ENCODE data around the gene DUSP28. TPM values are rescaled to one million over a fixed set of nuclear protein-coding genes. Genes with fewer than 3 reads are reported as not detected.

DUSP28 gene
- total and polyA plus RNA-seq, 2 of the 13 experiments (the other 11 are each of a cell fraction or from before 2014, with no cell fraction given), result 5.2 to 8.6 TPM

DNA sequence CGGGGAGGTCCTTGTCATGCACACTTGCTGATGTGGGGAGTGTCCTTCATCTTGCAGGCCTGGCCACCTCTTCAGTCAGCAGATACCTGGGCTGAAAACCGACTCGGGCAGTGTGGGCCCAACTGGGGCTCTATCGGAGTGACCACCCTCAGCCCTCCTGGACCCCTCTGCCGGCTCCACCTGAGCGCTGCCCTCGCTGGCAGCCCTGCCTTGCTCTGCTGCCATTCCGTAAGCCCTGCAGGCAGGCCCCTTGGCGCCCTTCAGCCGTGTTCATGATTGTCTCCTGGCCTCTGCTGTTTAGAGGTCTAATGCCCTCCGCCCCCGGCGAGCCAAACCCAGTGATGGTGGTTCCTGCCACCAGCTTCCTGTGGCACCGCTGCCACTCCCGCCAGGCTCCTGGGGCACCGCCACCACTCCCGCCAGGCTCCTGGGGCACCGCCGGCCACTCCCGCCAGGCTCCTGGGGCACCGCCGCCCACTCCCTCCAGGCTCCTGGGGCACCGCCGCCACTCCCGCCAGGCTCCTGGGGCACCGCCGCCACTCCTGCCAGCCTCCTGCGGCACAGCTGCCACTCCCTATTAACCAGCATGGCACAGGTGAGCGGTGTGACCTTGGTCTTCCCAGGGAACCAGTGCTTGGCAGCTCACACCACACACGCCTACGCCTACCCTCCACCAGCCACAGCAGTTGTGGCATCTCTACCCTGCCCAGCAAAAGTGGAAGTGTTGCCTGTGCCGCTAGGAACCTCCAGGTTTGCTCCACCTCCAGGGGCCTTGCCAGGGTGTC is 42.3 kb downstream of the DUSP28 start:
- 94% methylated on average over 28 of the region's 32 CpGs for WGBS (ENCODE audit: low lambda C conversion rate)
- H2AFZ ChIP-seq (ENCODE audit: low read length), result no peak overlapping the region
- no peak overlapping the region for H3K4me3 ChIP-seq (replicated peaks in 1 of 3; ENCODE audit: insufficient read depth in 1 of 3, low read depth in 2 of 3, low read length in 3 of 3)
- H3K9me3 ChIP-seq (ENCODE audit: low read length), result no peaks in the 10 kb centered on the region
- H3K27me3 ChIP-seq (ENCODE audit: control insufficient read depth in 1 of 2, insufficient read depth in 2 of 2, low read length in 2 of 2), result no peaks in the 10 kb centered on the region
- no peak overlapping the region for H3K27ac ChIP-seq (ENCODE audit: extremely low read length, insufficient read depth, low read length)
- no peak overlapping the region for H3K4me2 ChIP-seq (ENCODE audit: low read depth, low read length)
- H3K79me2 ChIP-seq (ENCODE audit: insufficient read depth, low read length), result peaks cover 22% of the 10 kb centered on the region
- FAIRE-seq (no peak), ATAC-seq (no peak), DNase-seq (ENCODE audit: low spot score) (no peak)
- 0 out of 2 replicates have a peak, but pooled peaks cover 4% of the 10 kb centered on the region for H4K20me1 ChIP-seq (ENCODE audit: insufficient read depth, low read length)
- H3K36me3 ChIP-seq (replicated peaks in 1 of 2; ENCODE audit: control insufficient read depth in 1 of 2, insufficient read depth in 2 of 2, low read length in 2 of 2), result peaks cover 4 to 8% of the 10 kb centered on the region in 2 experiments; a peak in 2 of 5 replicates
- H3K9ac ChIP-seq (ENCODE audit: insufficient read depth, low read depth, low read length), result no peak overlapping the region
- ChIA-PET CTCF (ENCODE audit: low intra/inter-chr PET ratio, low total read pairs) (no interaction called here), POLR2A (interaction anchor here (9.7 kb wide), 1 partner anchor 15 kb away, joined by 147 read pairs; the partner anchor contains the start of gene CAPN10)
- in situ Hi-C loops (cut with HindIII; ENCODE audit: extremely low pct_ligation_motif_present, low pct_unique_long_range_greater_than_20kb) (no loop called here), intact Hi-C loops (cut with micrococcal nuclease; ENCODE audit: unreplicated experiment) (loop anchor here (10.0 kb wide), 1 partner anchor 232 kb away; no protein-coding TSS in a partner anchor)
- BruUV-seq (replicated peaks), result no TSS peak
- TF ChIP-seq, protein P1, sequence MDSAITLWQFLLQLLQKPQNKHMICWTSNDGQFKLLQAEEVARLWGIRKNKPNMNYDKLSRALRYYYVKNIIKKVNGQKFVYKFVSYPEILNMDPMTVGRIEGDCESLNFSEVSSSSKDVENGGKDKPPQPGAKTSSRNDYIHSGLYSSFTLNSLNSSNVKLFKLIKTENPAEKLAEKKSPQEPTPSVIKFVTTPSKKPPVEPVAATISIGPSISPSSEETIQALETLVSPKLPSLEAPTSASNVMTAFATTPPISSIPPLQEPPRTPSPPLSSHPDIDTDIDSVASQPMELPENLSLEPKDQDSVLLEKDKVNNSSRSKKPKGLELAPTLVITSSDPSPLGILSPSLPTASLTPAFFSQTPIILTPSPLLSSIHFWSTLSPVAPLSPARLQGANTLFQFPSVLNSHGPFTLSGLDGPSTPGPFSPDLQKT (CRISPR knock-in tag; IDR thresholded peaks at IDR 0.05; ENCODE audit: borderline replicate concordance), result no peak
- peak; percentile 20 for TF ChIP-seq AGO2 (optimal IDR thresholded peaks at IDR 0.05; ENCODE audit: low read depth, low read length)
- peaks cover 59% of the 10 kb centered on the region for H3K4me1 ChIP-seq (ENCODE audit: insufficient read depth, low read length)

DNA sequence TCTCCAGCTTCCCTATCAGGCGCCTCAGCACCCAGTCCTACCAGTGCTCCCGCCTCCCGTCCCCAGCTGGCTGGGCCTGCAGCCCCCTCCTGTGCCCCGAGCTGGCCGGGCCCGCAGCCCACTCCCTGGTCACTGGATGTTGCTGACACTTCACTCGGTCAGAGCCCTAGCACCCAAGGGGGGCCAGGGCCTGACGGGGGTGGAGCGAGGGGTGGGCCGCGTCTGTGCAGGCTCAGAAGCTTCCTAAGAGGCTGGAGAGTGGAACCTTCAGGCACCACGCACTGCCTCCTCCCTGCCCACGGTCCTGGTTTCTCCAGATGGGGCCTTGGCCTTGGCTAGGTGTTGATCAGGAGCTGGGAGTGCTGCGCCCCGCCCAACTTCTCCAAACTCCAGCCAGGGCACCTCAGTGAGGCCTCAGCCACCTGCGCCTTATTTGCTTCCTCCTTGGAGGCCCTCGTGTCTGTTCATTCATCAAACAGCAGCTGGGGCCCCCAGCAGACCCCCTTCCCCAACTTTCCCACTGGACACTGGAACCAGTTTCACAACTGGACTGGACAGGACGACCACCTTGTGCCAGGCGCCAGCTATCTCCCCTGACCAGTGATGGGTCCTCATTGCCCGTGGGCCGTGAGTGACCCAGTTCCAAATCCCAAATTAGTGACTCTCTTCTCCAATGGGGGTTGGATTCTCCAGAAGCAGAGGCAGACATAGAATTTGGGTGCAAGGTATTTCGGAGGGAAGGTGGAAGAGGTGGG is 43.1 kb downstream of the DUSP28 start:
- Histone ChIP-seq H2AFZ (ENCODE audit: low read length) (no peak overlapping the region), H3K4me3 (replicated peaks in 1 of 3; ENCODE audit: insufficient read depth in 1 of 3, low read depth in 2 of 3, low read length in 3 of 3) (no peak overlapping the region), H3K9ac (ENCODE audit: insufficient read depth, low read depth, low read length) (peak overlapping the region; percentile 78; the same call in 1 of the 2 replicates), H3K27ac (ENCODE audit: extremely low read length, insufficient read depth, low read length) (no peak overlapping the region), H3K4me2 (ENCODE audit: low read depth, low read length) (no peak overlapping the region), H3K9me3 (ENCODE audit: low read length) (no peaks in the 10 kb centered on the region), H3K4me1 (ENCODE audit: insufficient read depth, low read length) (peaks cover 59% of the 10 kb centered on the region), H3K79me2 (ENCODE audit: insufficient read depth, low read length) (peaks cover 30% of the 10 kb centered on the region), H3K27me3 (ENCODE audit: control insufficient read depth in 1 of 2, insufficient read depth in 2 of 2, low read length in 2 of 2) (no peaks in the 10 kb centered on the region), H3K36me3 (replicated peaks in 1 of 2; ENCODE audit: control insufficient read depth in 1 of 2, insufficient read depth in 2 of 2, low read length in 2 of 2) (peaks cover 0 to 3% of the 10 kb centered on the region in 2 experiments; a peak in 1 of 5 replicates), H4K20me1 (ENCODE audit: insufficient read depth, low read length) (0 out of 2 replicates have a peak, but pooled peaks cover 4% of the 10 kb centered on the region)
- WGBS (ENCODE audit: low lambda C conversion rate), result 94% methylated on average over 17 of the region's 22 CpGs
- FAIRE-seq, result no peak
- intact Hi-C loops (cut with micrococcal nuclease; ENCODE audit: unreplicated experiment) (loop anchor here (10.0 kb wide), 1 partner anchor 232 kb away; no protein-coding TSS in a partner anchor), in situ Hi-C loops (cut with HindIII; ENCODE audit: extremely low pct_ligation_motif_present, low pct_unique_long_range_greater_than_20kb) (no loop called here)
- no peak for ATAC-seq
- DNase-seq (ENCODE audit: low spot score), result no peak
- no TSS peak for BruUV-seq (replicated peaks)
- POLR2A ChIA-PET, result interaction anchor here (4.1 to 9.7 kb wide), 3 partner anchors 16 to 37 kb away, joined by 45 to 147 read pairs (median 46); partner anchors contain the start of genes CAPN10 and GPR35
- TF ChIP-seq TBX3 (IDR thresholded peaks at IDR 0.05; ENCODE audit: borderline replicate concordance) (no peak), HES4 (CRISPR knock-in tag; IDR thresholded peaks at IDR 0.05; ENCODE audit: borderline replicate concordance) (0 out of 2 replicates have a peak, but pooled peaks have one; percentile 37), ZNF274 (CRISPR knock-in tag; IDR thresholded peaks at IDR 0.05) (no peak), THAP11 (CRISPR knock-in tag; IDR thresholded peaks at IDR 0.05) (no peak)
- TF ChIP-seq, protein P2, sequence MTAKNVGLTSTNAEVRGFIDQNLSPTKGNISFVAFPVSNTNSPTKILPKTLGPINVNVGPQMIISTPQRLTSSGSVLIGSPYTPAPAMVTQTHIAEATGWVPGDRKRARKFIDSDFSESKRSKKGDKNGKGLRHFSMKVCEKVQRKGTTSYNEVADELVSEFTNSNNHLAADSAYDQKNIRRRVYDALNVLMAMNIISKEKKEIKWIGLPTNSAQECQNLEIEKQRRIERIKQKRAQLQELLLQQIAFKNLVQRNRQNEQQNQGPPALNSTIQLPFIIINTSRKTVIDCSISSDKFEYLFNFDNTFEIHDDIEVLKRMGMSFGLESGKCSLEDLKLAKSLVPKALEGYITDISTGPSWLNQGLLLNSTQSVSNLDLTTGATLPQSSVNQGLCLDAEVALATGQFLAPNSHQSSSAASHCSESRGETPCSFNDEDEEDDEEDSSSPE (CRISPR knock-in tag; IDR thresholded peaks at IDR 0.05), result no peak
- TF ChIP-seq, protein P3, sequence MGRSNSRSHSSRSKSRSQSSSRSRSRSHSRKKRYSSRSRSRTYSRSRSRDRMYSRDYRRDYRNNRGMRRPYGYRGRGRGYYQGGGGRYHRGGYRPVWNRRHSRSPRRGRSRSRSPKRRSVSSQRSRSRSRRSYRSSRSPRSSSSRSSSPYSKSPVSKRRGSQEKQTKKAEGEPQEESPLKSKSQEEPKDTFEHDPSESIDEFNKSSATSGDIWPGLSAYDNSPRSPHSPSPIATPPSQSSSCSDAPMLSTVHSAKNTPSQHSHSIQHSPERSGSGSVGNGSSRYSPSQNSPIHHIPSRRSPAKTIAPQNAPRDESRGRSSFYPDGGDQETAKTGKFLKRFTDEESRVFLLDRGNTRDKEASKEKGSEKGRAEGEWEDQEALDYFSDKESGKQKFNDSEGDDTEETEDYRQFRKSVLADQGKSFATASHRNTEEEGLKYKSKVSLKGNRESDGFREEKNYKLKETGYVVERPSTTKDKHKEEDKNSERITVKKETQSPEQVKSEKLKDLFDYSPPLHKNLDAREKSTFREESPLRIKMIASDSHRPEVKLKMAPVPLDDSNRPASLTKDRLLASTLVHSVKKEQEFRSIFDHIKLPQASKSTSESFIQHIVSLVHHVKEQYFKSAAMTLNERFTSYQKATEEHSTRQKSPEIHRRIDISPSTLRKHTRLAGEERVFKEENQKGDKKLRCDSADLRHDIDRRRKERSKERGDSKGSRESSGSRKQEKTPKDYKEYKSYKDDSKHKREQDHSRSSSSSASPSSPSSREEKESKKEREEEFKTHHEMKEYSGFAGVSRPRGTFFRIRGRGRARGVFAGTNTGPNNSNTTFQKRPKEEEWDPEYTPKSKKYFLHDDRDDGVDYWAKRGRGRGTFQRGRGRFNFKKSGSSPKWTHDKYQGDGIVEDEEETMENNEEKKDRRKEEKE (IDR thresholded peaks at IDR 0.05), result no peak
- CTCF ChIA-PET (ENCODE audit: low intra/inter-chr PET ratio, low total read pairs), result interaction anchor here (1.1 kb wide), 1 partner anchor 90 kb away, joined by 4 read pairs; no protein-coding TSS in a partner anchor
